Peyer's patch (tissue), 4 donors: ENCODE results near the gene AGO1.

Source experiments
- CTCF ChIP-seq, 6 experiments: fragments of 450-650 bp in 4 of 6; fragments of 200-600 bp in 2 of 6; sonication (generic) in 1 of 6; IDR thresholded peaks; one replicate each; pipeline ENCODE4 v1.5.1; 2017 to 2019; ENCODE audit warnings: antibody characterized with exemption in 6 of 6, mild to moderate bottlenecking in 3 of 6, moderate library complexity in 1 of 6
- POLR2A ChIP-seq, 2 donors: fragments of 450-650 bp; IDR thresholded peaks; one replicate each; pipeline ENCODE4 v1.5.1; 2017; ENCODE audit warnings: antibody characterized with exemption in 2 of 2, mild to moderate bottlenecking in 2 of 2, moderate library complexity in 2 of 2

- TF ChIP-seq CTCF (IDR thresholded peaks at IDR 0.05) (no peak), POLR2A (IDR thresholded peaks at IDR 0.05) (no peak)
Measured at GRCh38 chr1:35866991-35867390, 16.0 kb upstream of the AGO1 start.
